GM23248 (cell line): Measurements from ENCODE around the gene MRPS17. TPM values are rescaled to one million over a fixed set of nuclear protein-coding genes. Genes with fewer than 3 reads are reported as not detected.

Experiments
- DNase-seq: peaks from one replicate; pipeline ENCODE4 v3.0.0-alpha.2; 2015
- H2AFZ ChIP-seq: fragments of 200-600 bp; sonication (generic); 2 replicates; pipeline ENCODE4 v1.6.1; 2016; ENCODE audit warnings: antibody characterized with exemption
- H3F3A ChIP-seq: fragments of 200-600 bp; sonication (generic); 2 replicates; pipeline ENCODE4 v1.6.1; 2016; ENCODE audit warnings: mild to moderate bottlenecking, antibody characterized with exemption, mixed run types; ENCODE audit not compliant: insufficient read depth
- H3K27ac ChIP-seq: fragments of 200-600 bp; sonication (generic); 2 replicates; pipeline ENCODE4 v1.5.1; 2016; ENCODE audit warnings: mild to moderate bottlenecking
- H3K27me3 ChIP-seq: fragments of 200-600 bp; sonication (generic); replicated peaks from 2 replicates; pipeline ENCODE4 v1.6.1; 2016; ENCODE audit warnings: mild to moderate bottlenecking; ENCODE audit not compliant: insufficient read depth
- H3K36me3 ChIP-seq: fragments of 200-600 bp; sonication (generic); 2 replicates; pipeline ENCODE4 v1.6.1; 2016; ENCODE audit warnings: low read depth, mild to moderate bottlenecking
- H3K4me1 ChIP-seq: fragments of 200-600 bp; sonication (generic); 2 replicates; pipeline ENCODE4 v1.6.1; 2016; ENCODE audit warnings: mild to moderate bottlenecking; ENCODE audit not compliant: insufficient read depth
- H3K4me2 ChIP-seq: fragments of 200-600 bp; sonication (generic); one replicate; pipeline ENCODE4 v1.6.1; 2016; ENCODE audit warnings: mild to moderate bottlenecking; ENCODE audit not compliant: unreplicated experiment
- H3K4me3 ChIP-seq: fragments of 200-600 bp; sonication (generic); 2 replicates; pipeline ENCODE4 v1.5.1; 2016; ENCODE audit warnings: mild to moderate bottlenecking
- H3K79me2 ChIP-seq: fragments of 200-600 bp; sonication (generic); 2 replicates; pipeline ENCODE4 v1.6.1; 2016; ENCODE audit warnings: mild to moderate bottlenecking; ENCODE audit not compliant: insufficient read depth
- H3K9ac ChIP-seq: fragments of 200-600 bp; sonication (generic); 2 replicates; pipeline ENCODE4 v1.6.1; 2016; ENCODE audit warnings: mild to moderate bottlenecking
- H3K9me2 ChIP-seq: fragments of 200-600 bp; sonication (generic); 2 replicates; pipeline ENCODE4 v1.6.1; 2016; ENCODE audit warnings: mixed run types, mild to moderate bottlenecking, moderate library complexity; ENCODE audit not compliant: insufficient read depth
- H3K9me3 ChIP-seq: fragments of 200-600 bp; sonication (generic); one replicate; pipeline ENCODE4 v1.6.1; 2017; ENCODE audit warnings: low read depth
- H4K20me1 ChIP-seq: fragments of 200-600 bp; sonication (generic); 2 replicates; pipeline ENCODE4 v1.6.0; 2016; ENCODE audit not compliant: insufficient read depth
- EZH2 ChIP-seq: fragments of 200-600 bp; sonication (generic); IDR thresholded peaks from 2 replicates; pipeline ENCODE4 v1.6.1; 2018; ENCODE audit warnings: antibody characterized with exemption, mild to moderate bottlenecking; ENCODE audit not compliant: insufficient read depth, poor library complexity, severe bottlenecking
- EZH2phosphoT487 ChIP-seq: fragments of 200-600 bp; sonication (generic); IDR thresholded peaks from 2 replicates; pipeline ENCODE4 v1.6.1; 2018; ENCODE audit warnings: antibody characterized with exemption, moderate library complexity, mild to moderate bottlenecking, low read depth; ENCODE audit not compliant: insufficient read depth
- WGBS, 2 experiments: methylation state at CpG; one replicate each; pipeline ENCODE4 v1.1.6; 2015 to 2017; ENCODE audit warnings: low lambda C conversion rate in 2 of 2, low coverage in 1 of 2; ENCODE audit errors: missing lambda C conversion rate in 2 of 2; 5-methylcytosine and 5-hydroxymethylcytosine counted together
- in situ Hi-C: fragments of 300-500 bp; cut with MboI; formaldehyde crosslinking; loops from 2 replicates; pipeline ENCODE4 v1.15.0; 2020
- polyA plus RNA-seq: library from polyadenylated mRNA; unstranded; fragments of >200 nt; fragmentation: Nextera tagmentation; extraction: Ambion mirVana; gene quantifications from 2 replicates; pipeline ENCODE4 v1.2.1, GENCODE V29; 2016
- total RNA-seq: library from RNA; depleted of rRNA; stranded (reverse); fragments of >200 nt; shearing (Covaris generic); gene quantifications from 2 replicates; pipeline ENCODE4 v1.2.3, GENCODE V29; 2014

Gene MRPS17
- total and polyA plus RNA-seq, 2 experiments from 2014 or later: 10.3 to 22.2 TPM

GRCh38 chr7:55969391-55969790 is 17.7 kb downstream of the MRPS17 start:
- in situ Hi-C loops: loop anchor here (25.0 kb wide), 1 partner anchor 332 kb away; no protein-coding TSS in a partner anchor
- WGBS, 2 experiments: 90 to 91% methylated on average over 11 of the region's 11 CpGs
- Histone ChIP-seq H2AFZ (no peak overlapping the region), H3K4me2 (no peak overlapping the region), H3K79me2 (peaks cover 60% of the 10 kb centered on the region), H3F3A (no peaks in the 10 kb centered on the region), H3K27me3 (no peaks in the 10 kb centered on the region), H3K9ac (no peak overlapping the region), H3K27ac (no peak overlapping the region), H3K4me1 (peaks cover 14% of the 10 kb centered on the region; the same call in 1 of the 2 replicates), H3K9me3 (no peaks in the 10 kb centered on the region), H3K4me3 (no peak overlapping the region), H4K20me1 (no peaks in the 10 kb centered on the region), H3K9me2 (no peaks in the 10 kb centered on the region), H3K36me3 (no peaks in the 10 kb centered on the region)
- no peak for DNase-seq
- no peak for TF ChIP-seq EZH2
- TF ChIP-seq EZH2phosphoT487: no peak

GRCh38 chr7:55970561-55970960 is 18.9 kb downstream of the MRPS17 start:
- Histone ChIP-seq H2AFZ (no peak overlapping the region), H3K9me3 (no peaks in the 10 kb centered on the region), H3K9ac (no peak overlapping the region), H3F3A (no peaks in the 10 kb centered on the region), H3K4me3 (no peak overlapping the region), H3K79me2 (peaks cover 69% of the 10 kb centered on the region), H3K36me3 (no peaks in the 10 kb centered on the region), H3K27me3 (no peaks in the 10 kb centered on the region), H4K20me1 (no peaks in the 10 kb centered on the region), H3K4me2 (no peak overlapping the region), H3K9me2 (no peaks in the 10 kb centered on the region), H3K27ac (no peak overlapping the region), H3K4me1 (peaks cover 10% of the 10 kb centered on the region; the same call in 1 of the 2 replicates)
- DNase-seq: no peak
- 94 to 97% methylated on average over 7 of the region's 7 CpGs for WGBS, 2 experiments
- in situ Hi-C loops: loop anchor here (25.0 kb wide), 1 partner anchor 333 kb away; no protein-coding TSS in a partner anchor
- no peak for TF ChIP-seq EZH2phosphoT487
- no peak for TF ChIP-seq EZH2

GRCh38 chr7:55970978-55971377 is 19.3 kb downstream of the MRPS17 start:
- H3K9me2 ChIP-seq: no peaks in the 10 kb centered on the region
- DNase-seq: no peak
- TF ChIP-seq EZH2phosphoT487 (no peak), EZH2 (no peak)
- no peak overlapping the region for H3K9ac ChIP-seq
- no peak overlapping the region for H3K4me2 ChIP-seq
- no peaks in the 10 kb centered on the region for H4K20me1 ChIP-seq
- WGBS, 2 experiments: 86 to 88% methylated on average over 8 of the region's 8 CpGs
- H3K36me3 ChIP-seq: no peaks in the 10 kb centered on the region
- H3K27ac ChIP-seq: no peak overlapping the region
- H2AFZ ChIP-seq: no peak overlapping the region
- H3F3A ChIP-seq: no peaks in the 10 kb centered on the region
- H3K9me3 ChIP-seq: no peaks in the 10 kb centered on the region
- no peaks in the 10 kb centered on the region for H3K27me3 ChIP-seq
- H3K4me1 ChIP-seq: peaks cover 5% of the 10 kb centered on the region; the same call in 1 of the 2 replicates
- no peak overlapping the region for H3K4me3 ChIP-seq
- in situ Hi-C loops: loop anchor here (25.0 kb wide), 1 partner anchor 334 kb away; no protein-coding TSS in a partner anchor
- peaks cover 72% of the 10 kb centered on the region for H3K79me2 ChIP-seq

- H3K4me2 ChIP-seq: no peak overlapping the region
- in situ Hi-C loops: loop anchor here (25.0 kb wide), 1 partner anchor 336 kb away; no protein-coding TSS in a partner anchor
- H2AFZ ChIP-seq: no peak overlapping the region
- H3K4me1 ChIP-seq: peaks cover 5% of the 10 kb centered on the region; the same call in 1 of the 2 replicates
- no peak for TF ChIP-seq EZH2
- no peak for TF ChIP-seq EZH2phosphoT487
- DNase-seq: no peak
- no peak overlapping the region for H3K9ac ChIP-seq
- H3K27me3 ChIP-seq: no peaks in the 10 kb centered on the region
- no peaks in the 10 kb centered on the region for H3K9me3 ChIP-seq
- no peaks in the 10 kb centered on the region for H3F3A ChIP-seq
- peaks cover 61% of the 10 kb centered on the region for H3K79me2 ChIP-seq
- no peak overlapping the region for H3K4me3 ChIP-seq
- peaks cover 6% of the 10 kb centered on the region; the same call in 1 of the 2 replicates for H3K36me3 ChIP-seq
- no peaks in the 10 kb centered on the region; the same call in 1 of the 2 replicates for H4K20me1 ChIP-seq
- WGBS, 2 experiments: 96 to 99% methylated on average over 7 of the region's 7 CpGs
- no peak overlapping the region for H3K27ac ChIP-seq
- H3K9me2 ChIP-seq: no peaks in the 10 kb centered on the region
These were observed 22.1 kb downstream of the MRPS17 start for GRCh38 chr7:55973747-55974250.
